HepG2 (cell line): ENCODE data around the gene MLXIPL. TPM values are rescaled to one million over a fixed set of nuclear protein-coding genes. Genes with fewer than 3 reads are reported as not detected.

ENCODE experiments used
- EEA1 ChIP-seq: sonication (generic); formaldehyde crosslinking; IDR thresholded peaks from 2 replicates; pipeline ENCODE4 v1.5.1; 2020; ENCODE audit warnings: mild to moderate bottlenecking, missing genetic modification reagents, borderline replicate concordance
- SPEN ChIP-seq: sonication (generic); formaldehyde crosslinking; IDR thresholded peaks from 2 replicates; pipeline ENCODE4 v1.5.1; 2020; ENCODE audit warnings: low read depth, mild to moderate bottlenecking, missing genetic modification reagents
- SUZ12 ChIP-seq: fragments of 150-350 bp; IDR thresholded peaks from 2 replicates; pipeline ENCODE4 v1.6.1; 2014; ENCODE audit warnings: low read depth, low read length
- TMF1 ChIP-seq: sonication (generic); formaldehyde crosslinking; IDR thresholded peaks from 2 replicates; pipeline ENCODE4 v1.8.1; 2022; ENCODE audit warnings: low read depth, missing genetic modification reagents
- YEATS4 ChIP-seq: sonication (generic); formaldehyde crosslinking; IDR thresholded peaks from 2 replicates; pipeline ENCODE4 v1.4.0; 2020; ENCODE audit warnings: missing genetic modification reagents, borderline replicate concordance
- ZBTB8A ChIP-seq: sonication (generic); formaldehyde crosslinking; IDR thresholded peaks from 2 replicates; pipeline ENCODE4 v1.4.0; 2020; ENCODE audit warnings: mild to moderate bottlenecking, low read depth, missing genetic modification reagents, borderline replicate concordance
- ZC3H13 ChIP-seq: sonication (generic); formaldehyde crosslinking; IDR thresholded peaks from 2 replicates; pipeline ENCODE4 v1.8.1; 2023; ENCODE audit warnings: mild to moderate bottlenecking, missing genetic modification reagents, moderate library complexity
- ZKSCAN5 ChIP-seq: sonication (generic); formaldehyde crosslinking; IDR thresholded peaks from 2 replicates; pipeline ENCODE4 v1.5.1; 2020; ENCODE audit warnings: mild to moderate bottlenecking, missing genetic modification reagents
- ZMYM3 ChIP-seq: sonication (generic); formaldehyde crosslinking; IDR thresholded peaks from 2 replicates; pipeline ENCODE4 v1.5.1; 2020; ENCODE audit warnings: mild to moderate bottlenecking, missing genetic modification reagents
- ZNF496 ChIP-seq: sonication (generic); formaldehyde crosslinking; IDR thresholded peaks from 2 replicates; pipeline ENCODE4 v1.8.1; 2023; ENCODE audit warnings: mild to moderate bottlenecking, moderate library complexity, missing genetic modification reagents; ENCODE audit not compliant: insufficient replicate concordance
- ZNF589 ChIP-seq: sonication (generic); formaldehyde crosslinking; conservative IDR thresholded peaks from 2 replicates; pipeline ENCODE4 v1.8.0; 2022; ENCODE audit warnings: mild to moderate bottlenecking, moderate library complexity, missing genetic modification reagents
- ZNF709 ChIP-seq: sonication (generic); formaldehyde crosslinking; IDR thresholded peaks from 2 replicates; pipeline ENCODE4 v1.5.0; 2020; ENCODE audit warnings: mild to moderate bottlenecking, missing genetic modification reagents
- ZSCAN31 ChIP-seq: sonication (generic); formaldehyde crosslinking; IDR thresholded peaks from 2 replicates; pipeline ENCODE4 v1.5.0; 2020; ENCODE audit warnings: low read depth, mild to moderate bottlenecking, missing genetic modification reagents
- polyA plus RNA-seq, 8 experiments: library from polyadenylated mRNA; depleted of rRNA in 3 of 8; stranded (reverse) in 7 of 8; unstranded in 1 of 8; fragments of >200 nt; fragmentation: Illumina TruSeq in 4 of 8; extraction: Trizol in 4 of 8; gene quantifications; 2 replicates each; pipeline versions ENCODE4 v1.2.1 to v1.2.3, GENCODE V29; 2011 to 2016; ENCODE audit warnings: low read depth in 4 of 8, missing spikeins in 1 of 8, mixed read lengths in 1 of 8; ENCODE audit not compliant: insufficient read depth in 1 of 8
- total RNA-seq, 5 experiments: library from RNA; depleted of rRNA; stranded (reverse); fragments of >200 nt; fragmentation: Illumina TruSeq; extraction: Trizol; gene quantifications; 2 replicates each; pipeline ENCODE4 v1.2.3, GENCODE V29; 2016; ENCODE audit warnings: low read depth in 1 of 5
- TF ChIP-seq, protein P1 (sequence below): sonication (generic); formaldehyde crosslinking; IDR thresholded peaks from 2 replicates; pipeline ENCODE4 v1.4.0; 2020; ENCODE audit warnings: missing genetic modification reagents
- TF ChIP-seq, protein P2 (sequence below): sonication (generic); formaldehyde crosslinking; IDR thresholded peaks from 2 replicates; pipeline ENCODE4 v1.8.0; 2022; ENCODE audit warnings: missing genetic modification reagents, mild to moderate bottlenecking, borderline replicate concordance
- TF ChIP-seq, protein P3 (sequence below): IDR thresholded peaks from 2 replicates; pipeline ENCODE4 v1.6.1; 2018; ENCODE audit warnings: missing genetic modification reagents
- TF ChIP-seq, protein P4 (sequence below): IDR thresholded peaks from 2 replicates; pipeline ENCODE4 v1.6.1; 2016; ENCODE audit warnings: low read depth, missing genetic modification reagents, missing compliant biosample characterization
- TF ChIP-seq, protein P5 (sequence below): sonication (generic); formaldehyde crosslinking; IDR thresholded peaks from 2 replicates; pipeline ENCODE4 v1.4.0; 2020; ENCODE audit warnings: mild to moderate bottlenecking, missing genetic modification reagents, borderline replicate concordance

Gene MLXIPL
- total and polyA plus RNA-seq, 2 of the 13 experiments (the other 11 are each of a cell fraction or from before 2014, with no cell fraction given), result 51.6 to 60.1 TPM

DNA sequence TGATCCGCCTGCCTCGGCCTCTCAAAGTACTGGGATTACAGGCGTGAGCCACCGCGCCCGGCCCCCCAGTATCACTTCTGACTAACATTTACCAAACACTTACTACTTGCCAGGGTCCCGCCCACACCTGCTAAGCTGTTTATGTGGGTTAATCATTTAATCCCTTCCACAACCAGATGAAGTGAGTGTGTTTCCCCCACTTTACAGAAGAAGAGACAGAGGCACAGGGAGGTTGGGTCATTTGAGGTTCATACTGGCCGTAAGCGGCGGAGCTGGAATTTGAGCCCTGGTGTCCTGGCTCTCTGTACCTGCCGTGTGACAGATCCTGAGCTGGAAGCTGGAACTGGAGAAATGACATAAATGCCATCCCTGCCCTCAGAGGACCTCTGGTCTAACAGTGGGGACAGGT lies 28.2 kb upstream of the MLXIPL start (continued):
- no peak for TF ChIP-seq YEATS4
- TF ChIP-seq SUZ12, result no peak
- TF ChIP-seq ZNF589, result no peak
- TF ChIP-seq, protein P1, sequence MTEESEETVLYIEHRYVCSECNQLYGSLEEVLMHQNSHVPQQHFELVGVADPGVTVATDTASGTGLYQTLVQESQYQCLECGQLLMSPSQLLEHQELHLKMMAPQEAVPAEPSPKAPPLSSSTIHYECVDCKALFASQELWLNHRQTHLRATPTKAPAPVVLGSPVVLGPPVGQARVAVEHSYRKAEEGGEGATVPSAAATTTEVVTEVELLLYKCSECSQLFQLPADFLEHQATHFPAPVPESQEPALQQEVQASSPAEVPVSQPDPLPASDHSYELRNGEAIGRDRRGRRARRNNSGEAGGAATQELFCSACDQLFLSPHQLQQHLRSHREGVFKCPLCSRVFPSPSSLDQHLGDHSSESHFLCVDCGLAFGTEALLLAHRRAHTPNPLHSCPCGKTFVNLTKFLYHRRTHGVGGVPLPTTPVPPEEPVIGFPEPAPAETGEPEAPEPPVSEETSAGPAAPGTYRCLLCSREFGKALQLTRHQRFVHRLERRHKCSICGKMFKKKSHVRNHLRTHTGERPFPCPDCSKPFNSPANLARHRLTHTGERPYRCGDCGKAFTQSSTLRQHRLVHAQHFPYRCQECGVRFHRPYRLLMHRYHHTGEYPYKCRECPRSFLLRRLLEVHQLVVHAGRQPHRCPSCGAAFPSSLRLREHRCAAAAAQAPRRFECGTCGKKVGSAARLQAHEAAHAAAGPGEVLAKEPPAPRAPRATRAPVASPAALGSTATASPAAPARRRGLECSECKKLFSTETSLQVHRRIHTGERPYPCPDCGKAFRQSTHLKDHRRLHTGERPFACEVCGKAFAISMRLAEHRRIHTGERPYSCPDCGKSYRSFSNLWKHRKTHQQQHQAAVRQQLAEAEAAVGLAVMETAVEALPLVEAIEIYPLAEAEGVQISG (CRISPR knock-in tag), result no peak
- TF ChIP-seq ZNF709 (CRISPR knock-in tag), result no peak
- TF ChIP-seq, protein P2, sequence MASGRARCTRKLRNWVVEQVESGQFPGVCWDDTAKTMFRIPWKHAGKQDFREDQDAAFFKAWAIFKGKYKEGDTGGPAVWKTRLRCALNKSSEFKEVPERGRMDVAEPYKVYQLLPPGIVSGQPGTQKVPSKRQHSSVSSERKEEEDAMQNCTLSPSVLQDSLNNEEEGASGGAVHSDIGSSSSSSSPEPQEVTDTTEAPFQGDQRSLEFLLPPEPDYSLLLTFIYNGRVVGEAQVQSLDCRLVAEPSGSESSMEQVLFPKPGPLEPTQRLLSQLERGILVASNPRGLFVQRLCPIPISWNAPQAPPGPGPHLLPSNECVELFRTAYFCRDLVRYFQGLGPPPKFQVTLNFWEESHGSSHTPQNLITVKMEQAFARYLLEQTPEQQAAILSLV, result no peak
- TF ChIP-seq ZMYM3, result peak; percentile 74
- TF ChIP-seq, protein P3, sequence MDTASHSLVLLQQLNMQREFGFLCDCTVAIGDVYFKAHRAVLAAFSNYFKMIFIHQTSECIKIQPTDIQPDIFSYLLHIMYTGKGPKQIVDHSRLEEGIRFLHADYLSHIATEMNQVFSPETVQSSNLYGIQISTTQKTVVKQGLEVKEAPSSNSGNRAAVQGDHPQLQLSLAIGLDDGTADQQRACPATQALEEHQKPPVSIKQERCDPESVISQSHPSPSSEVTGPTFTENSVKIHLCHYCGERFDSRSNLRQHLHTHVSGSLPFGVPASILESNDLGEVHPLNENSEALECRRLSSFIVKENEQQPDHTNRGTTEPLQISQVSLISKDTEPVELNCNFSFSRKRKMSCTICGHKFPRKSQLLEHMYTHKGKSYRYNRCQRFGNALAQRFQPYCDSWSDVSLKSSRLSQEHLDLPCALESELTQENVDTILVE (CRISPR knock-in tag), result no peak
- no peak for TF ChIP-seq EEA1
- TF ChIP-seq, protein P4, sequence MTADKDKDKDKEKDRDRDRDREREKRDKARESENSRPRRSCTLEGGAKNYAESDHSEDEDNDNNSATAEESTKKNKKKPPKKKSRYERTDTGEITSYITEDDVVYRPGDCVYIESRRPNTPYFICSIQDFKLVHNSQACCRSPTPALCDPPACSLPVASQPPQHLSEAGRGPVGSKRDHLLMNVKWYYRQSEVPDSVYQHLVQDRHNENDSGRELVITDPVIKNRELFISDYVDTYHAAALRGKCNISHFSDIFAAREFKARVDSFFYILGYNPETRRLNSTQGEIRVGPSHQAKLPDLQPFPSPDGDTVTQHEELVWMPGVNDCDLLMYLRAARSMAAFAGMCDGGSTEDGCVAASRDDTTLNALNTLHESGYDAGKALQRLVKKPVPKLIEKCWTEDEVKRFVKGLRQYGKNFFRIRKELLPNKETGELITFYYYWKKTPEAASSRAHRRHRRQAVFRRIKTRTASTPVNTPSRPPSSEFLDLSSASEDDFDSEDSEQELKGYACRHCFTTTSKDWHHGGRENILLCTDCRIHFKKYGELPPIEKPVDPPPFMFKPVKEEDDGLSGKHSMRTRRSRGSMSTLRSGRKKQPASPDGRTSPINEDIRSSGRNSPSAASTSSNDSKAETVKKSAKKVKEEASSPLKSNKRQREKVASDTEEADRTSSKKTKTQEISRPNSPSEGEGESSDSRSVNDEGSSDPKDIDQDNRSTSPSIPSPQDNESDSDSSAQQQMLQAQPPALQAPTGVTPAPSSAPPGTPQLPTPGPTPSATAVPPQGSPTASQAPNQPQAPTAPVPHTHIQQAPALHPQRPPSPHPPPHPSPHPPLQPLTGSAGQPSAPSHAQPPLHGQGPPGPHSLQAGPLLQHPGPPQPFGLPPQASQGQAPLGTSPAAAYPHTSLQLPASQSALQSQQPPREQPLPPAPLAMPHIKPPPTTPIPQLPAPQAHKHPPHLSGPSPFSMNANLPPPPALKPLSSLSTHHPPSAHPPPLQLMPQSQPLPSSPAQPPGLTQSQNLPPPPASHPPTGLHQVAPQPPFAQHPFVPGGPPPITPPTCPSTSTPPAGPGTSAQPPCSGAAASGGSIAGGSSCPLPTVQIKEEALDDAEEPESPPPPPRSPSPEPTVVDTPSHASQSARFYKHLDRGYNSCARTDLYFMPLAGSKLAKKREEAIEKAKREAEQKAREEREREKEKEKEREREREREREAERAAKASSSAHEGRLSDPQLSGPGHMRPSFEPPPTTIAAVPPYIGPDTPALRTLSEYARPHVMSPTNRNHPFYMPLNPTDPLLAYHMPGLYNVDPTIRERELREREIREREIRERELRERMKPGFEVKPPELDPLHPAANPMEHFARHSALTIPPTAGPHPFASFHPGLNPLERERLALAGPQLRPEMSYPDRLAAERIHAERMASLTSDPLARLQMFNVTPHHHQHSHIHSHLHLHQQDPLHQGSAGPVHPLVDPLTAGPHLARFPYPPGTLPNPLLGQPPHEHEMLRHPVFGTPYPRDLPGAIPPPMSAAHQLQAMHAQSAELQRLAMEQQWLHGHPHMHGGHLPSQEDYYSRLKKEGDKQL (CRISPR knock-in tag), result no peak
- TF ChIP-seq, protein P5, sequence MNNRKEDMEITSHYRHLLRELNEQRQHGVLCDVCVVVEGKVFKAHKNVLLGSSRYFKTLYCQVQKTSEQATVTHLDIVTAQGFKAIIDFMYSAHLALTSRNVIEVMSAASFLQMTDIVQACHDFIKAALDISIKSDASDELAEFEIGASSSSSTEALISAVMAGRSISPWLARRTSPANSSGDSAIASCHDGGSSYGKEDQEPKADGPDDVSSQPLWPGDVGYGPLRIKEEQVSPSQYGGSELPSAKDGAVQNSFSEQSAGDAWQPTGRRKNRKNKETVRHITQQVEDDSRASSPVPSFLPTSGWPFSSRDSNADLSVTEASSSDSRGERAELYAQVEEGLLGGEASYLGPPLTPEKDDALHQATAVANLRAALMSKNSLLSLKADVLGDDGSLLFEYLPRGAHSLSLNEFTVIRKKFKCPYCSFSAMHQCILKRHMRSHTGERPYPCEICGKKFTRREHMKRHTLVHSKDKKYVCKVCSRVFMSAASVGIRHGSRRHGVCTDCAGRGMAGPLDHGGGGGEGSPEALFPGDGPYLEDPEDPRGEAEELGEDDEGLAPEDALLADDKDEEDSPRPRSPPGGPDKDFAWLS, result no peak
- TF ChIP-seq ZC3H13, result no peak
- TF ChIP-seq ZBTB8A, result no peak
- no peak for TF ChIP-seq ZNF496 (CRISPR knock-in tag)
- TF ChIP-seq ZKSCAN5 (CRISPR knock-in tag), result no peak
- TF ChIP-seq SPEN, result no peak
- no peak for TF ChIP-seq TMF1 (CRISPR knock-in tag)
- TF ChIP-seq ZSCAN31 (CRISPR knock-in tag), result no peak
